Ascending aorta (tissue), 2 donors: Measurements from ENCODE around the gene NBAS. TPM values are rescaled to one million over a fixed set of nuclear protein-coding genes. Genes with fewer than 3 reads are reported as not detected.

Experiments used
- DNase-seq, 2 donors: peaks; one replicate each; pipeline ENCODE4 v3.0.0-alpha.2; 2019; ENCODE audit warnings: low spot score in 2 of 2
- H3K27ac ChIP-seq, 2 donors: fragments of 200-600 bp; sonication (generic); one replicate each; pipeline ENCODE4 v1.5.1; 2016 to 2017; ENCODE audit warnings: mild to moderate bottlenecking in 1 of 2
- H3K27me3 ChIP-seq: fragments of 200-600 bp; sonication (generic); one replicate; pipeline ENCODE4 v1.5.1; 2017
- H3K36me3 ChIP-seq, 2 donors: fragments of 200-600 bp; sonication (generic); one replicate each; pipeline ENCODE4 v1.5.1; 2016
- H3K4me1 ChIP-seq, 2 donors: fragments of 200-600 bp; sonication (generic); one replicate each; pipeline ENCODE4 v1.5.1; 2016 to 2017; ENCODE audit warnings: mild to moderate bottlenecking in 1 of 2
- H3K4me3 ChIP-seq, 2 donors: fragments of 200-600 bp; sonication (generic); one replicate each; pipeline ENCODE4 v1.5.1; 2016 to 2017; ENCODE audit warnings: mild to moderate bottlenecking in 1 of 2
- H3K9me3 ChIP-seq, 2 donors: fragments of 200-600 bp; sonication (generic); one replicate each; pipeline ENCODE4 v1.5.1; 2016
- intact Hi-C: fragments of 100-400 bp; cut with DNase I; formaldehyde crosslinking; loops from one replicate; pipeline ENCODE4 v1.15.1; 2023
- total RNA-seq: library from RNA; depleted of rRNA; stranded (reverse); fragments of >200 nt; gene quantifications from one replicate; pipeline ENCODE4 v1.1.0, GENCODE V29; 2016
- TF ChIP-seq, protein P1 (sequence below), 3 experiments: fragments of 200-600 bp in 2 of 3; fragments of 450-650 bp in 1 of 3; sonication (generic) in 2 of 3; IDR thresholded peaks; one replicate each; pipeline ENCODE4 v1.5.1; 2016 to 2019; ENCODE audit warnings: antibody characterized with exemption in 3 of 3, mild to moderate bottlenecking in 1 of 3, moderate library complexity in 1 of 3

Gene NBAS
- total RNA-seq, 1 donor from 2014 or later = 37.1 TPM

DNA sequence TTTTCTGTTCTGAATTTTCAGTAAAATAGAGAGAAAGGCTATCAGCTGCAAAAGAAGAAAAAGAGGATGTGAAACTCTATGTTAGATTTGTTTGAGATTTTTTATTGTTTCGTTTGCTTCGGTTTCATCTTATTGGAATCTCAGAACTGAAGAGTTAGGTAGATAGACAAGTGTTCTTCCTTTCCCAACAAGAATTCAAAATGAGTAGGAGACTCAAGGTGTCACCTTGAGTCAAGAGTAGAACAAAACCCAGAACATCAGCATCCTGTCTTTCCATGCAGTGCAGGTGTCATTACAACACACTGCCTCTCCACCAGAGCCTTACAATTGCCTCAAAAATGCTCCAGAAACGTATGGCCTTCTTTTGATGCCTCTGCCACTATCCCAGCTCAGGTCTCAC is 21.1 kb downstream of the NBAS start:
- no peak overlapping the region for H3K27ac ChIP-seq
- no peak overlapping the region for H3K4me3 ChIP-seq
- no peaks in the 10 kb centered on the region for H3K4me1 ChIP-seq
- TF ChIP-seq, protein P1, sequence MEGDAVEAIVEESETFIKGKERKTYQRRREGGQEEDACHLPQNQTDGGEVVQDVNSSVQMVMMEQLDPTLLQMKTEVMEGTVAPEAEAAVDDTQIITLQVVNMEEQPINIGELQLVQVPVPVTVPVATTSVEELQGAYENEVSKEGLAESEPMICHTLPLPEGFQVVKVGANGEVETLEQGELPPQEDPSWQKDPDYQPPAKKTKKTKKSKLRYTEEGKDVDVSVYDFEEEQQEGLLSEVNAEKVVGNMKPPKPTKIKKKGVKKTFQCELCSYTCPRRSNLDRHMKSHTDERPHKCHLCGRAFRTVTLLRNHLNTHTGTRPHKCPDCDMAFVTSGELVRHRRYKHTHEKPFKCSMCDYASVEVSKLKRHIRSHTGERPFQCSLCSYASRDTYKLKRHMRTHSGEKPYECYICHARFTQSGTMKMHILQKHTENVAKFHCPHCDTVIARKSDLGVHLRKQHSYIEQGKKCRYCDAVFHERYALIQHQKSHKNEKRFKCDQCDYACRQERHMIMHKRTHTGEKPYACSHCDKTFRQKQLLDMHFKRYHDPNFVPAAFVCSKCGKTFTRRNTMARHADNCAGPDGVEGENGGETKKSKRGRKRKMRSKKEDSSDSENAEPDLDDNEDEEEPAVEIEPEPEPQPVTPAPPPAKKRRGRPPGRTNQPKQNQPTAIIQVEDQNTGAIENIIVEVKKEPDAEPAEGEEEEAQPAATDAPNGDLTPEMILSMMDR (IDR thresholded peaks at IDR 0.05) = no peak
- no peaks in the 10 kb centered on the region for H3K9me3 ChIP-seq
- H3K36me3 ChIP-seq = peaks cover 5 to 14% of the 10 kb centered on the region in 2 donors
- no peaks in the 10 kb centered on the region for H3K27me3 ChIP-seq
- intact Hi-C loops = no loop called here
- DNase-seq = no peak

DNA sequence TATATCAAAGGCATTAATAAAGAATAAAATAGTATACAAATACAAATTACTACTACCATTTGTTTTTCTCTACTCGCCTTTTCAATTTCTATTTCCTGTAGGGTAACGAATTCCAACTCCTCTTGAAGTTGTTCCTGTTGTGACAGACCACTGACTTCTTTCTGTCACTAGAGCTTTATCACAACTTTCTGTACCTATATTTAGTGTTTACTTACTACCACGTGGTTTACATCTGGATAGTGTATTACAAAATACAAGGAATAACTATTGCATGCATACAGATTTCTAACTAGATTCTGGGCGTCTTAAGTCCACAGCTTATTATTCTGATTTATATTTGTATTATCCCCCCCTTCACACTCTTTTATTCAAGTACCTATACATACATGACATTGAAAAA is 22.3 kb downstream of the NBAS start:
- Histone ChIP-seq H3K4me1 (no peaks in the 10 kb centered on the region), H3K36me3 (peaks cover 9 to 18% of the 10 kb centered on the region in 2 donors), H3K27ac (no peak overlapping the region), H3K27me3 (no peaks in the 10 kb centered on the region), H3K9me3 (no peaks in the 10 kb centered on the region), H3K4me3 (no peak overlapping the region)
- TF ChIP-seq, protein P1 (IDR thresholded peaks at IDR 0.05) = no peak
- no peak for DNase-seq
- intact Hi-C loops = no loop called here

DNA sequence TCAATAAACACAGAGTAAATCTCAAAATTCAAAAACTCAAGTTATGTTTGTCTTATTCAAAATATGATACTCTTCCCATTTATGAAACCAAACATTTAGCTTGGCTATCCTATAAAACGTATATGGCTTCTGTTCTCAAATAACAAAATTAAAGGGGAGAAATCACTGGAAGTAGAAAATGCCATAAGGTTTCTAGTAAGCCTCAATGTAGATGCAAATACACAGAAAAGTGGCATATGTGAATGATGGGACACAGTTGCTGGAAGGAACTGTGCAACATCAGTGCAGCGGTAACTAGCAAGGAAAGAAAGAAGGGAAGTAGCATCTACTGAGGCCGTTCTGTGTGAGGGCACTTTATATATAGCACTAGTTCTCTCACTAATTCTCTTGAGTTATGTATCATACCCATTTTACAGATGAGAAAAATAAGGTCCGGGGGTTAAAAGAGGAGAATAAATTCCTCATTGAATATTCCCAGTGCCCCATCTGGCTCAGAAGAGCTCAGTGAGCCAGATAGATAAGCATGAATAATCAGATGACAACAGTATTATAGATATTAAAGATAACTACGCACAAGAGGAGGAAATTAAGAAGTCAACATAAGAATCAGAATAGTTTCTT is 27.2 kb downstream of the NBAS start:
- Histone ChIP-seq H3K4me3 (no peak overlapping the region), H3K36me3 (peaks cover 14 to 25% of the 10 kb centered on the region in 2 donors), H3K27ac (no peak overlapping the region), H3K9me3 (no peaks in the 10 kb centered on the region), H3K4me1 (no peaks in the 10 kb centered on the region), H3K27me3 (no peaks in the 10 kb centered on the region)
- no peak for DNase-seq
- TF ChIP-seq, protein P1 (IDR thresholded peaks at IDR 0.05) = no peak
- intact Hi-C loops = no loop called here

DNA sequence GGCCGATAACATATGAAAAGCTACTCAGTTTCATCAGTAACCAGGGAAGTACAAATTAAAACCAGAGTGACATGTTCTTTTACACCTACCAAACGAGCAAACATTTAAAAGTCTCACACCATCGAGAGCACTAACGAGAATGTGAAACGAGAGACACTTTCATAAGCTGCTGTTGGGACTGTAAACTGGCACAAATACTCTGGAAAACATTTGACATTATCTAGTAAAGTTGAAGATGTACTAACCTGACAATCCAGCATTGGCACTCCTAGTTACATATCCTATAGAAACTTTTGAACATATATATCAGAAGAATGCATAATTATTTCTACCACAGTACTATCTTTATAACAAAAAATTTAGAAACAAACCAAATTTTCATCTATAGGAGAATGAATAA is 28.1 kb downstream of the NBAS start:
- intact Hi-C loops = no loop called here
- Histone ChIP-seq H3K27me3 (no peaks in the 10 kb centered on the region), H3K36me3 (peaks cover 14 to 16% of the 10 kb centered on the region in 2 donors), H3K4me3 (no peak overlapping the region), H3K9me3 (no peaks in the 10 kb centered on the region), H3K4me1 (no peaks in the 10 kb centered on the region), H3K27ac (no peak overlapping the region)
- TF ChIP-seq, protein P1 (IDR thresholded peaks at IDR 0.05) = no peak
- no peak for DNase-seq

DNA sequence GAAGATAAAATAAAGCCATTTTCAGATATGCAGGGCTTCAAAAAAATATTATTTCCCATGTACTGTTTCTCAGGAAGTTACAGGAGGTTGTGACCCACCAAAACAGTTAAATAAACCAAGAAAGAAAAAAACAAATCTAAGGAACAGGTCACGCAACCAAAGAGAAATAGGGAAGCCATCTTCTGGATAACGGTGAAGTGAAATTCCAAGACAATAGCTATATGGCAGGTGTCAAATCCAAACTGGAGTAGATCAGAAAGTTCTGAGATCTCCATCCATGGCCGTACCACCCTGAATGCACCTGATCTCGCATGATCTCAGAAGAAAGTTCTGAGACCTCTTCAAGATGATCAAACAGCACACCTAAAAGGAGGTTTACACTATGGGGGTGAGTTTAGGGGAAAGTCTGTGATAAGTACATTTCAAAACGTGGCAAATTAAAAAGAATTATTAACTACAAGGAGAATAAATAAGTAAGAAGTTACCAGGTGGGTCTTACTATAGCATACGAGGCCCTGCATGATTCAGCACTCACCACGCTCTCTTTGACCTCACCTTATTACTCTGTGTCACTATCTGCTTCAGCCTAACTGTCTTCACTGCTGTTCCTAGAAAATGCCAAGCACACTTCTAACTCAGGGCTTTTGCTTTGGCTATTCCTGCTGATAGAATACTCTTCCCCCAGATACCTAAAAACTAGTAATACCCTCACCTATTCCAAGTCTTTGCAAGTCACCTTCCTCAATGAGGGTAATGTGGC is 29.9 kb downstream of the NBAS start:
- TF ChIP-seq, protein P1 (IDR thresholded peaks at IDR 0.05) = no peak
- Histone ChIP-seq H3K4me1 (no peaks in the 10 kb centered on the region), H3K36me3 (peaks cover 16 to 17% of the 10 kb centered on the region in 2 donors), H3K27me3 (no peaks in the 10 kb centered on the region), H3K27ac (no peak overlapping the region), H3K4me3 (no peak overlapping the region), H3K9me3 (no peaks in the 10 kb centered on the region)
- intact Hi-C loops = no loop called here
- DNase-seq = no peak
